HG03342 (cell line): ENCODE measurements around the gene ZNF763.
"Not testable (repeated sequence)": the region's sequence is repeated elsewhere in the genome, so short reads cannot be mapped to it uniquely, and the experiment has no call there.

Source experiments
- ATAC-seq: cut with Tn5 transposase; IDR thresholded peaks from one replicate; pipeline ENCODE4 v1.9.1; 2021; ENCODE audit warnings: mild to moderate bottlenecking, moderate library complexity; ENCODE audit not compliant: unreplicated experiment

Gene ZNF763

GRCh38 chr19:11964858-11965645, at the start of gene ZNF763:
TSS of gene ZNF763 (plus strand) at chr19:11965040. CDS start at chr19:11965209, 169 bp downstream.
- ATAC-seq: peak; percentile 83

DNA sequence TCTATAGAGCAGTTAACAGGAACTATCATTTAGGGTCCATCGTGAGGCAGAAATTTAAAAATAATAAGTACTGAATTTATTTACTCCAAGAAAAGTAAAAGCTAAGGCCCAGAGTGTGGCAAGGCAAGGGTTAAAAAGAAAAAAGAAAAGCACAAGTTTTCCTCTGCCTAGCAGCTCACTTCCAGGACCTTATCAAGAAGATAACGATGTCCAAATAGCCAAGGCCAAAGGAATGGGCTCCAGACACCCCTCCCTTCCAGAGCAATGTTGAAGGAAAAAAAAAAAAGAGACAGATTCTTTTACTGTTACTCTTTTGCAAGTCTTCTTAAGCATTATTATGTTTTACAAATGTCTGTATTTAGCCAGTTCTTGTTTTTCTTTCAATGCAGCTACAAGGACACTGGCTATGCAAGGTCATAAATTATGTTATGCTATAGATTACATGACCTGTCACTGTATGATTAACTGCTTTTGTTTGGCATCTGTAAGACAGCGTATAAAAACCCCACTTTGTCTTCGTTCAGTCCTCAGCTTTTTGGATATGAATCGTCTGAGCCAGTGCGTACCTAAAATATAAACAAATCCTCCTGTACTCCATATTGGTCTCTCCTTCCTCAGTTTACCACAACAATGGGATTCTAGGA, 42.9 kb upstream of the ZNF763 start:
- ATAC-seq: no peak

GRCh38 chr19:11924886-11925650, 39.8 kb upstream of the ZNF763 start, which contains the start of gene ZNF700:
TSS of gene ZNF700 (plus strand) at chr19:11925107. CDS start at chr19:11925211, 104 bp downstream.
- peak; percentile 83 for ATAC-seq

GRCh38 chr19:11925651-11926187, 39.1 kb upstream of the ZNF763 start:
- not testable (repeated sequence) for ATAC-seq

GRCh38 chr19:11927227-11927626, 37.6 kb upstream of the ZNF763 start:
- no peak for ATAC-seq

DNA sequence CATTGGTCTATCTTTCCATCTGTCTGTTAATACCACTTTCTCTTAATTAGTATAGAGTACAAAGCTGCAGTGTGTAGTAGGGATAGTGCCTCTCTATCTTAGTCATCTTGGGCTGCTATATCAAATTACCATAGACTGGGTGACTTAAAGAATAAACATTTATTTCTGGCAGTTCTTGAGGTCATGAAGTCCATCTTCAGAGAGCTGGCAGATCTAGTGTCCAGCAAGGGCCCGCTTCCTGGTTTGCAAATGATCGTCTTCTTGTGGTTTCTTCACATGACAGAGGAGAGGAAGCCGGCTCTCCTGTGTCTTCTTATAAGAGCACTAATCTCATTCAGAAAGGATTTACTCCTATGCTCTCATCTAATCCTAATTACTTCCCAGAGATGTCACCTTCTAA, 33.8 kb upstream of the ZNF763 start:
- no peak for ATAC-seq

- ATAC-seq: no peak
These were observed 33.3 kb upstream of the ZNF763 start for GRCh38 chr19:11931513-11931912.

DNA sequence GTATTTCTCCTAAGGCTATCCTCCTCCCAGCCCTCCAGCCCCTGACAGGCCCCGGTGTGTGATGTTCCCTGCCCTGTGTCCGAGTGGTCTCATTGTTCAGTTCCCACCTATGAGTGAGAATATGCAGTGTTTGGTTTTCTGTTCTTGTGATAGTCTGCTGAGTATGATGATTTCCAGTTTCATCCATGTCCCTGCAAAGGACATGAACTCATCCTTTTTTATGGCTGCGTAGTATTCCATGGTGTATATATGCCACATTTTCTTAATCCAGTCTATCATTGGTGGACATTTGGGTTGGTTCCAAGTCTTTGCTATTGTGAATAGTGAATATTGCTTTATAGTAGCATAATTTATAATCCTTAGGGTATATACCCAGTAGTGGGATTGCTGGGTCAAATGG, 29.0 kb upstream of the ZNF763 start:
- ATAC-seq: not testable (repeated sequence)

DNA sequence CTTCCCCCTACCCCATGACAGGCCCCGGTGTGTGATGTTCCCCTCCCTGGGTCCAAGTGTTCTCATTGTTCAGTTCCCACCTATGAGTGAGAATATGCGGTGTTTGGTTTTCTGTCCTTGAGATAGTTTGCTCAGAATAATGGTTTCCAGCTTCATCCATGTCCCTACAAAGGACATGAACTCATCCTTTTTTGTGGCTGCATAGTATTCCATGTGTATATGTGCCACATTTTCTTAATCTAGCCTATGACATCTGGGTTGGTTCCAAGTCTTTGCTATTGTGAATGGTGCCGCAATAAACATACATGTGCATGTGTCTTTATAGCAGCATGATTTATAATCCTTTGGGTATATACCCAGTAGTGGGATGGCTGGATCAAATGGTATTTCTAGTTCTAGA, 26.5 kb upstream of the ZNF763 start:
- ATAC-seq: not testable (repeated sequence)

- not testable (repeated sequence) for ATAC-seq
These were observed 23.4 kb upstream of the ZNF763 start for GRCh38 chr19:11941361-11941887.

DNA sequence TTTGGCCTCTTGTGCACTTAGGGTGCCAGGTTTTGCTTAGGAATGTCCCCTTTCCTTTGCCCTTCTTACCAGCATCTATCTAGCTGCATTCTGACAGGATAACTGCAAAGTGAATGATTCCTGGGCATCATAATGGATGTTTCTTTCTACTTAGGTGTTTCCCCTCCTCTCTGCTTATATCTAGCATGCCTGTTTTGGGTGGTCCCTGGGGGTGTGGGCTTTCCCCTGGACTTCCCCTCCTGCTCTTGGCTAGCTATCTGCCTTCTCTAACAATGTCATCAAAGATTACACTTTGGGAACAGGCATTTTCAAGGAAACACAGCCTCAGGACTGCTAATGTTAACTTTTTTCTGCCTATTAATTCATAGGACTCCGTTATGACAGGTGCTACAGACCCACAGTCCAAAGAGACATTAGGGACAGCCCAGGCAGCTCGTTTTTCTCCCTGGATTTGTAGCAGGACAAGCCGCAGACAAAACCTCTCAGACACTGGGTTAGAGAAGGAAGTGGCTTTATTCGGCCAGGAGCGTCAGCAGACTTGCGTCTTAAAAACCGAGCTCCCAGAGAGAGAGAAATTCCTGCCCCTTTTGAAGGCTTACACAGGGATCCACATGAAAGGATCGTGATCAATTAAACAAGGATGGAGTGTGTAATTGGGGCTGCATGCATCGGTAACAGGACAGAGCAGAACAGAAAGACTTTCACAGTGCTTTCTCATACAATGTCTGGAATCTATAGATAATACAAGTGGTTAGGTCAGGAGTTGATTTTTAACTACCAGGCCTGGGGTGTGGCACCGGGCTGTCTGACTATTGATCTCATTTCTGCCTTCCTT, 22.6 kb upstream of the ZNF763 start:
- ATAC-seq: no peak

DNA sequence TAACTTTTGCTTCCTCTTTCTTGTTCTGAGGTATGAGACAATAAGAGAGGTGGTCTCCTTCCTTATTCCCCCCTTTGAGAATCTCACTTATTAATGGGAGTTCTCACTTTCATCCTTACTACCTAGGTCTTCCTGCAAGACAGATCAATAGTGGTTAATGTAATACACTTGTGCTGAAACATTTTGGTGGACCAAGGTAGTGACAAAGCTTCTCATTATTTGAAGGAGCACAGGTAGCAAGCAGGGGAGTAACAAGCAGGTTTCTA, 22.1 kb upstream of the ZNF763 start:
- ATAC-seq: no peak

DNA sequence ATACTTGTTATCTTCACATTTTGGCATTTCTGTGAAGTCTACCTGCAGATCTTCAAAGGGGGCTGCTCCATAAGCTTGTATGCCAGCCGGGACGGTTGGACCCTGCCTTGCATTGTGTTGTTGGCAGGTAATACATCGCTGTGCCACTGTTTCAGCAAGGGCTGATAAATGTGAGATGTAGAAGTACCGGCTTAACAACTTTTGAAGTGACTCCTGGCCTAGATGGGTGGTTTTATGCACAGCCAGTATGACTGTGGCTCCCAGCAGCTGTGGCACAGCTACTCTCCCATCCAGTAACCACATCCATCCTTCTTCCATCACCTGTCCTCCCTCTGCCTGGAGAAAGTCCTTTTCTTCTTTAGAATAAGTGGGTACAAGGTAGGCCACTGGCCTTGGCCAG, 20.2 kb upstream of the ZNF763 start:
- no peak for ATAC-seq

DNA sequence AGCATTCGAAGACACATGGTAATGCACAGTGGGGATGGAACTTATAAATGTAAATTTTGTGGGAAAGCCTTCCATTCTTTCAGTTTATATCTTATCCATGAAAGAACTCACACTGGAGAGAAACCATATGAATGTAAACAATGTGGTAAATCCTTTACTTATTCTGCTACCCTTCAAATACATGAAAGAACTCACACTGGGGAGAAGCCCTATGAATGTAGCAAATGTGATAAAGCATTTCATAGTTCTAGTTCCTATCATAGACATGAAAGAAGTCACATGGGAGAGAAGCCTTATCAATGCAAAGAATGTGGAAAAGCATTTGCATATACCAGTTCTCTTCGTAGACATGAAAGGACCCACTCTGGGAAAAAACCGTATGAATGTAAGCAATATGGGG, 16.2 kb upstream of the ZNF763 start:
- ATAC-seq: no peak

- ATAC-seq: no peak
These were observed 15.6 kb upstream of the ZNF763 start for GRCh38 chr19:11949201-11949600.

GRCh38 chr19:11949614-11950080, 15.2 kb upstream of the ZNF763 start:
- not testable (repeated sequence) for ATAC-seq

DNA sequence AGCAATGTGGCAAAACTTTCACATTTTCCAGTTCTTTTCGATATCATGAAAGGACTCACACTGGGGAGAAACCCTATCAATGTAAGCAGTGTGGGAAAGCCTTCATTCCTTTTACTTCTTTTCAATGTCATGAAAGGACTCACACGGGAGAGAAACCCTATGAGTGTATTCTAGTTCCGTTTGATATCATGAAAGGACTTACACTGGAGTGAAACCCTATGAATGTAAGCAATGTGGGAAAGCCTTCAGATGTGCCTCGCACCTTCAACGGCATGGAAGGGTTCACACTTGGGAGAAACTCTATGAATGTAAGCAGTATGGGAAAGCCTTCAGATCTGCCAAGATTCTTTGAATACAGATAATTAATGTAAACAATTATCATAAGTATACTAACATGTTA, 14.5 kb upstream of the ZNF763 start:
- no peak for ATAC-seq

DNA sequence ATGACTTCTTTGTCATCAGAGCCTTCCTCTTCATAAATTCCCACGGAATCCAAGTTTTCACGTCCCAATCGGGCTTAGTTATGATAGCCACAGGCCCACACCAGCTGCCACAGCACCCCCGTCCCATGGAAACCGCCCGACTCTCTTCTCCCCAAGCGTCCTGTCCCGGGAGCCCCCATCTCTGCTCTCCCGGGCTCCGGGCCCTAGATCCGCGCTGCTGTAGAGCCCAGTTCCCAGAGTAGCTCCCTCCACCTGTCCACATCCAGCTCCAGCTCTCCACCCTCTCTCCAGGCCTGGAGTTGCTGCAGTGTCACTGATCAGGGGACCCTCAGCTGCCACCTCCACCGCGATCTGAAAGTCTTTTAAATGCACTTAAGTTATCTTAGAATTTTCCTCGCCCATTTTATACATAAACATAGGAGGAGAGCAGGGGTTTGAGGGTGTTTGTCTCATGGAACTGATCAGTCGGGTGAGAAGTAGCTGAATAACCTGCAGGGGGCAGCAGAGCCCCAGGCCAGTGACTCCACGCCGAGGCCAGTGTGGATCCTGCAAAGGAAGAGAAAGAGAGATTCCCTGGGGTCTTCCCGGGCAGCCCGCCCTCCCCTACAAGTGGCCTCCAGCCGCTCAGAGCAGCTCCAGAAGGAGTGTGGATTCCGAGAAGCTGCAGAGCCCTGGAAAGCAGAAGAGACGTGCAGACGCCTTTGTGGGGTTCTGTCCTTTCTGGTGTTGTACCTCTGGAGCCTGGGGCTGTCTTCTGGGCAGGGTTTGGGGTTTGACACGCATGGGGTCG, 1.1 kb upstream of the ZNF763 start:
- no peak for ATAC-seq

- ATAC-seq: no peak
These were observed 363 bp upstream of the ZNF763 start for GRCh38 chr19:11964496-11964857.

- no peak for ATAC-seq
These were observed 5.3 kb downstream of the ZNF763 start for GRCh38 chr19:11970174-11970573.
